ENCODE data around the gene ELOF1. TPM values are rescaled to one million over a fixed set of nuclear protein-coding genes. Genes with fewer than 3 reads are reported as not detected.
"Not testable (repeated sequence)": the region's sequence is repeated elsewhere in the genome, so short reads cannot be mapped to it uniquely, and the experiment has no call there.

Gene ELOF1
- total and polyA plus RNA-seq, 2 donors (not counting 3 experiments of a cell fraction or from before 2014, with no cell fraction given) = 49.9 to 80.2 TPM

DNA sequence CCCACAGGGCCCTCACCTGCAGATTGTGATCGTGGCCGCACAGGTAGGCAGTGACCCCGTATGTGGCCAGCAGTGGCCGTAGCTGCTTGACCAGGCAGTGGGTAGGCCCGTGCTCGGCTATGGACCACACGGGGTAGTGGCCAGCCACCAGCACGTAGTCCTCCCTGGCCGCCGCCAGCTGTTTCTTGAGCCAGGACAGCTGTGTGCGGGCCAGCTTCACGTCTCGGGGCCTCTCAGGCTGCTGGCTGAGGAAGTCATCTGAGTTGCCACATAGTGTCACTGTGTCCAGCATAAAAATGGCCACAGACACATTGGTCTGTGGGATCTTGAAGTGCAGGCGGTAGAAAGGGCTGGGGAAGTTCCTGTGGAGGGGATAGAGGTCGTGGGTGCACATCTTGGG, 17.2 kb upstream of the ELOF1 start:
- peaks cover 3 to 7% of the 10 kb centered on the region in 2 experiments for H3K27me3 ChIP-seq (ENCODE audit: control insufficient read depth in 2 of 2, insufficient read depth in 2 of 2, low read length in 2 of 2)
- H3K4me2 ChIP-seq (ENCODE audit: insufficient read depth, low read length) = no peak overlapping the region
- H3K27ac ChIP-seq (ENCODE audit: insufficient read depth, low read depth, low read length) = no peak overlapping the region
- intact Hi-C loops (cut with micrococcal nuclease) (no loop called here), dilution Hi-C loops (cut with MboI; ENCODE audit: extremely low pct_ligation_motif_present, low sequenced_read_pairs) (no loop called here)
- H3K36me3 ChIP-seq (ENCODE audit: control insufficient read depth in 2 of 2, extremely low read depth in 1 of 2, insufficient read depth in 2 of 2, low read length in 2 of 2) = no peaks in the 10 kb centered on the region
- POLR2A ChIA-PET = no interaction called here
- FAIRE-seq (no peak), DNase-seq (ENCODE audit: low read depth, low spot score) (no peak)
- H3K4me3 ChIP-seq (replicated peaks in 1 of 3; ENCODE audit: insufficient read depth in 1 of 3, low read depth in 1 of 3, low read length in 3 of 3) = no peak overlapping the region
- no peaks in the 10 kb centered on the region for H3K79me2 ChIP-seq (ENCODE audit: control insufficient read depth, insufficient read depth, low read length)
- no peaks in the 10 kb centered on the region for H3K4me1 ChIP-seq (ENCODE audit: control insufficient read depth, extremely low read depth, insufficient read depth, low read length)
- H4K20me1 ChIP-seq (replicated peaks; ENCODE audit: control insufficient read depth, extremely low read depth, insufficient read depth, low read length) = no peaks in the 10 kb centered on the region
- no peaks in the 10 kb centered on the region for H3K9me3 ChIP-seq (replicated peaks; ENCODE audit: control insufficient read depth, insufficient read depth, low read length)
- TF ChIP-seq FOS (IDR thresholded peaks at IDR 0.05; ENCODE audit: borderline replicate concordance, insufficient read depth, low read length) (no peak), GATA2 (IDR thresholded peaks at IDR 0.05; ENCODE audit: insufficient read depth, insufficient read length, low read depth, low read length) (no peak), POLR2A (IDR thresholded peaks at IDR 0.05; ENCODE audit: low read depth, low read length) (no peak)
- no peaks in the 10 kb centered on the region for H3K9me1 ChIP-seq (replicated peaks; ENCODE audit: control insufficient read depth, extremely low read depth, insufficient read depth, low read length)
- CTCF ChIA-PET = no interaction called here
- BruUV-seq (replicated peaks) = no TSS peak
- no peak overlapping the region for H3K9ac ChIP-seq (replicated peaks; ENCODE audit: extremely low read depth, insufficient read depth, low read length)
- no peak overlapping the region for H2AFZ ChIP-seq (ENCODE audit: low read depth, low read length)

DNA sequence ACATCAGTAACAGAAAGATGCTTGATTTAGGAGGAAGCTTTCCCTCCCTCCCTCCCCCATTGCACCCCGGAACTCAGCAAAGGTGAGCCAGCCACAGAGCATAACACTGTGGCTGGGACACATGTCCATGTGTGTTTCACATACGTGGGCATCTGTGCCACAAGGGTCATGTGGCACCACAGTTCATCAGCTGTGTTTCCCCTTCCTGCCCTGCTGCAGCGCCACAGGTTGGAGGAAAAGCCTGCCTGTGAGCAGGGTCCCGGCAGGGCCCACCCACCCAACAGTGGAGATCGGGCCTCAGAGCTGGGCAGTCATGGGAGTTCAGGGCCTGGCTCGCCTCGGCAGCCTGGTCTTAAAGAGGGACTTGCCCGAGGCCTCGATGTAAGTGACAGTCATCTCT, 15.7 kb upstream of the ELOF1 start:
- no peaks in the 10 kb centered on the region for H3K9me3 ChIP-seq (replicated peaks; ENCODE audit: control insufficient read depth, insufficient read depth, low read length)
- H3K27me3 ChIP-seq (ENCODE audit: control insufficient read depth in 2 of 2, insufficient read depth in 2 of 2, low read length in 2 of 2) = peaks cover 3 to 7% of the 10 kb centered on the region in 2 experiments
- intact Hi-C loops (cut with micrococcal nuclease) (no loop called here), dilution Hi-C loops (cut with MboI; ENCODE audit: extremely low pct_ligation_motif_present, low sequenced_read_pairs) (no loop called here)
- H3K9ac ChIP-seq (replicated peaks; ENCODE audit: extremely low read depth, insufficient read depth, low read length) = no peak overlapping the region
- H3K79me2 ChIP-seq (ENCODE audit: control insufficient read depth, insufficient read depth, low read length) = no peaks in the 10 kb centered on the region
- no peaks in the 10 kb centered on the region for H3K36me3 ChIP-seq (ENCODE audit: control insufficient read depth in 2 of 2, extremely low read depth in 1 of 2, insufficient read depth in 2 of 2, low read length in 2 of 2)
- DNase-seq (ENCODE audit: low read depth, low spot score) (no peak), FAIRE-seq (no peak)
- no peaks in the 10 kb centered on the region for H4K20me1 ChIP-seq (replicated peaks; ENCODE audit: control insufficient read depth, extremely low read depth, insufficient read depth, low read length)
- TF ChIP-seq EZH2 (IDR thresholded peaks at IDR 0.05; ENCODE audit: borderline replicate concordance, low read depth, low read length, severe bottlenecking) = no peak
- TF ChIP-seq POLR2A (IDR thresholded peaks at IDR 0.05; ENCODE audit: low read depth, low read length) = no peak
- no peak for TF ChIP-seq POLR2AphosphoS5 (IDR thresholded peaks at IDR 0.05; ENCODE audit: insufficient read depth, low read depth, low read length)
- BruUV-seq (replicated peaks) = no TSS peak
- H2AFZ ChIP-seq (ENCODE audit: low read depth, low read length) = no peak overlapping the region
- H3K27ac ChIP-seq (ENCODE audit: insufficient read depth, low read depth, low read length) = no peak overlapping the region
- H3K4me2 ChIP-seq (ENCODE audit: insufficient read depth, low read length) = no peak overlapping the region
- no peaks in the 10 kb centered on the region for H3K9me1 ChIP-seq (replicated peaks; ENCODE audit: control insufficient read depth, extremely low read depth, insufficient read depth, low read length)
- H3K4me3 ChIP-seq (replicated peaks in 1 of 3; ENCODE audit: insufficient read depth in 1 of 3, low read depth in 1 of 3, low read length in 3 of 3) = no peak overlapping the region
- POLR2A ChIA-PET = no interaction called here
- H3K4me1 ChIP-seq (ENCODE audit: control insufficient read depth, extremely low read depth, insufficient read depth, low read length) = no peaks in the 10 kb centered on the region
- CTCF ChIA-PET = interaction anchor here (0.6 kb wide), 1 partner anchor 39 kb away, joined by 3 read pairs; no protein-coding TSS in a partner anchor

DNA sequence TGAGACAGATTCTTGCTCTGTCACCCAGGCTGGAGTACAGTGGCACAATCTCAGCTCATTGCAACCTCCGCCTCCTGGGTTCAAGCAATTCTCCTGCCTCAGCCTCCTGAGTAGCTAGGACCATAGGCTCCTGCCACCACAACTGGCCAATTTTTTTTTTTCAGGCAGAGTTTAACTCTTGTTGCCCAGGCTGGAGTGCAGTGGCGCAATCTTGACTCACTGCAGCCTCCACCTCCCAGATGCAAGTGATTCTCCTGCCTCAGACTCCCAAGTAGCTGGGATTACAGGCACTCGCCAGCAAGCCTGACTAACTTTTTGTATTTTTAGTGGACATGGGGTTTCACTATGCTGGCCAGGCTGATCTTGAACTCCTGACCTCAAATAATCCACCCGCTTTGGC, 14.7 kb upstream of the ELOF1 start:
- DNase-seq (ENCODE audit: low read depth, low spot score); dilution Hi-C loops (cut with MboI; ENCODE audit: extremely low pct_ligation_motif_present, low sequenced_read_pairs); H2AFZ ChIP-seq (ENCODE audit: low read depth, low read length); H3K9me3 ChIP-seq (replicated peaks; ENCODE audit: control insufficient read depth, insufficient read depth, low read length); H3K4me1 ChIP-seq (ENCODE audit: control insufficient read depth, extremely low read depth, insufficient read depth, low read length); H3K27me3 ChIP-seq (ENCODE audit: control insufficient read depth in 2 of 2, insufficient read depth in 2 of 2, low read length in 2 of 2); H4K20me1 ChIP-seq (replicated peaks; ENCODE audit: control insufficient read depth, extremely low read depth, insufficient read depth, low read length); H3K9me1 ChIP-seq (replicated peaks; ENCODE audit: control insufficient read depth, extremely low read depth, insufficient read depth, low read length); H3K9ac ChIP-seq (replicated peaks; ENCODE audit: extremely low read depth, insufficient read depth, low read length); H3K4me2 ChIP-seq (ENCODE audit: insufficient read depth, low read length); intact Hi-C loops (cut with micrococcal nuclease); BruUV-seq (replicated peaks); FAIRE-seq; H3K27ac ChIP-seq (ENCODE audit: insufficient read depth, low read depth, low read length); POLR2A ChIA-PET; H3K4me3 ChIP-seq (replicated peaks in 1 of 3; ENCODE audit: insufficient read depth in 1 of 3, low read depth in 1 of 3, low read length in 3 of 3); H3K36me3 ChIP-seq (ENCODE audit: control insufficient read depth in 2 of 2, extremely low read depth in 1 of 2, insufficient read depth in 2 of 2, low read length in 2 of 2); H3K79me2 ChIP-seq (ENCODE audit: control insufficient read depth, insufficient read depth, low read length): not testable (repeated sequence)
- CTCF ChIA-PET = interaction anchor here (1.2 kb wide), 1 partner anchor 15 kb away, joined by 3 read pairs; the partner anchor contains the start of gene ELOF1

DNA sequence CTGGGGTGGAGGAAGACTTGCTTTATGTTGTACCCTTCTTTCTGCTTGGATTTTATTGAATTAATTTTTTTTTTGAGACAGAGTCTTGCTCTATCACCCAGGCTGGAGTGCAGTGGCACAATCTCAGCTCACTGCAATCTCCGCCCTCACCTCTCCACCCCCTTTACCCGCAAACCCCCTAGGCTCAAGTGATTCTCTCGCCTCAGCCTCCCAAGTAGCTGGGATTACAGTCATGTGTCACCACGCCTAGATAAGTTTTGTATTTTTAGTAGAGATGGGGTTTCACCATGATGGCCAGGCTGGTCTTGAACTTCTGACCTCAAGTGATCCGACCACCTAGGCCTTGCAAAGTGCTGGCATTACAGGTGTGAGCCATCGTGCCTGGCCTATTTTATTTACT, 14.3 kb upstream of the ELOF1 start:
- H3K9me1 ChIP-seq (replicated peaks; ENCODE audit: control insufficient read depth, extremely low read depth, insufficient read depth, low read length); H3K4me3 ChIP-seq (replicated peaks in 1 of 3; ENCODE audit: insufficient read depth in 1 of 3, low read depth in 1 of 3, low read length in 3 of 3); H3K9me3 ChIP-seq (replicated peaks; ENCODE audit: control insufficient read depth, insufficient read depth, low read length); H4K20me1 ChIP-seq (replicated peaks; ENCODE audit: control insufficient read depth, extremely low read depth, insufficient read depth, low read length); H3K27me3 ChIP-seq (ENCODE audit: control insufficient read depth in 2 of 2, insufficient read depth in 2 of 2, low read length in 2 of 2); POLR2A ChIA-PET; intact Hi-C loops (cut with micrococcal nuclease); FAIRE-seq; H3K27ac ChIP-seq (ENCODE audit: insufficient read depth, low read depth, low read length); DNase-seq (ENCODE audit: low read depth, low spot score); H2AFZ ChIP-seq (ENCODE audit: low read depth, low read length); H3K4me1 ChIP-seq (ENCODE audit: control insufficient read depth, extremely low read depth, insufficient read depth, low read length); dilution Hi-C loops (cut with MboI; ENCODE audit: extremely low pct_ligation_motif_present, low sequenced_read_pairs); H3K4me2 ChIP-seq (ENCODE audit: insufficient read depth, low read length); BruUV-seq (replicated peaks); H3K9ac ChIP-seq (replicated peaks; ENCODE audit: extremely low read depth, insufficient read depth, low read length); H3K36me3 ChIP-seq (ENCODE audit: control insufficient read depth in 2 of 2, extremely low read depth in 1 of 2, insufficient read depth in 2 of 2, low read length in 2 of 2); H3K79me2 ChIP-seq (ENCODE audit: control insufficient read depth, insufficient read depth, low read length): not testable (repeated sequence)
- CTCF ChIA-PET = interaction anchor here (1.2 kb wide), 1 partner anchor 15 kb away, joined by 3 read pairs; the partner anchor contains the start of gene ELOF1
